ENCODE results near the gene AHNAK2.

Gene AHNAK2

DNA sequence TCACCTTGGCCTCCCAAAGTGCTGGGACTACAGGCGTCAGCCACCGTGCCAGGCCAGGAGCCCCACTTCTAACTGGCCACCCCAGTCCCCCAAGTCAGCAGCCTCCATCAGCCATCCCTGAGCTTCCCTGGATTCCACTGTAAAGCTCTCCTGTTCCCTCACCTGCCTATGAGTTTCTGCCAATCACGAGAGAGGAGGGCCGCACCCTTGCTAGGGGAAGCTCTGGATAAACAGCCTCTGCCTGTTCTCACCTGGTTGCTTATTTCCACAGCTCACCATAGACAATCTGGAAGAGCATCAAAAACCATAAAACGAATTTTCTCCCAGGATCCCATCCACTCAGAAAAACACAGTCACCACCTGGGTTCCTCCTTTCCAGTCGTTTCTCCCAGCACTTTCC lies 37.7 kb upstream of the AHNAK2 start:
- TF ChIP-seq, protein P1, sequence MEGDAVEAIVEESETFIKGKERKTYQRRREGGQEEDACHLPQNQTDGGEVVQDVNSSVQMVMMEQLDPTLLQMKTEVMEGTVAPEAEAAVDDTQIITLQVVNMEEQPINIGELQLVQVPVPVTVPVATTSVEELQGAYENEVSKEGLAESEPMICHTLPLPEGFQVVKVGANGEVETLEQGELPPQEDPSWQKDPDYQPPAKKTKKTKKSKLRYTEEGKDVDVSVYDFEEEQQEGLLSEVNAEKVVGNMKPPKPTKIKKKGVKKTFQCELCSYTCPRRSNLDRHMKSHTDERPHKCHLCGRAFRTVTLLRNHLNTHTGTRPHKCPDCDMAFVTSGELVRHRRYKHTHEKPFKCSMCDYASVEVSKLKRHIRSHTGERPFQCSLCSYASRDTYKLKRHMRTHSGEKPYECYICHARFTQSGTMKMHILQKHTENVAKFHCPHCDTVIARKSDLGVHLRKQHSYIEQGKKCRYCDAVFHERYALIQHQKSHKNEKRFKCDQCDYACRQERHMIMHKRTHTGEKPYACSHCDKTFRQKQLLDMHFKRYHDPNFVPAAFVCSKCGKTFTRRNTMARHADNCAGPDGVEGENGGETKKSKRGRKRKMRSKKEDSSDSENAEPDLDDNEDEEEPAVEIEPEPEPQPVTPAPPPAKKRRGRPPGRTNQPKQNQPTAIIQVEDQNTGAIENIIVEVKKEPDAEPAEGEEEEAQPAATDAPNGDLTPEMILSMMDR (conservative IDR thresholded peaks at IDR 0.05; ENCODE audit: low read depth, low read length): no peak
- no peak overlapping the region for H3K4me3 ChIP-seq (ENCODE audit: low read depth, low read length)
- no peak for DNase-seq (ENCODE audit: low read depth)

- no peak overlapping the region for H3K4me3 ChIP-seq (ENCODE audit: low read depth, low read length)
- TF ChIP-seq, protein P1 (conservative IDR thresholded peaks at IDR 0.05; ENCODE audit: low read depth, low read length): no peak
- no peak for DNase-seq (ENCODE audit: low read depth)
Observed at GRCh38 chr14:105015242-105015641, 37.1 kb upstream of the AHNAK2 start.

- TF ChIP-seq, protein P1 (conservative IDR thresholded peaks at IDR 0.05; ENCODE audit: low read depth, low read length): no peak
- no peak for DNase-seq (ENCODE audit: low read depth)
- no peak overlapping the region for H3K4me3 ChIP-seq (ENCODE audit: low read depth, low read length)
Observed at GRCh38 chr14:105014631-105015030, 36.5 kb upstream of the AHNAK2 start.

DNA sequence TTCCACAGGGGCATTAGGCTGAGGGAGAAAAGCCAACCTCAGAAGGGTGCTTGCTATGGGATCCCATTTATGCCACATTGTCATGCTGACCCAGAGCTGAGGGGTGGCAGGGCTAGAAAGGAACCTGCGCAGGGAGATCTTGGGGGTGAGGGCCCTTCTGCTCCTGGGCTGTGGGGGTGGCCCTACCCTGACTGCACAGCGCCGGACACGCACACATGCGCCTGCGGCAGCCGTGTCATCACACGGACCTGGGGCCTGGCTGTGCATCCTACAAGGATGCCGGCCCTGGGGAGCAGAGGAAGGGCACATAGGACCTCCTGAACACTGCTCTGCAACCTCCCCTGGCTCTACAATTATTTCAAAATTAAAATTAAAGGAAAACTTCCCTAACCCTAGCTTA lies 35.9 kb upstream of the AHNAK2 start:
- no peak for DNase-seq (ENCODE audit: low read depth)
- H3K4me3 ChIP-seq (ENCODE audit: low read depth, low read length): no peak overlapping the region
- TF ChIP-seq, protein P1 (conservative IDR thresholded peaks at IDR 0.05; ENCODE audit: low read depth, low read length): no peak

GRCh38 chr14:105013150-105013785 lies 35.1 kb upstream of the AHNAK2 start:
- TF ChIP-seq, protein P1 (conservative IDR thresholded peaks at IDR 0.05; ENCODE audit: low read depth, low read length): no peak
- DNase-seq (ENCODE audit: low read depth): no peak
- H3K4me3 ChIP-seq (ENCODE audit: low read depth, low read length): no peak overlapping the region

- TF ChIP-seq, protein P1 (conservative IDR thresholded peaks at IDR 0.05; ENCODE audit: low read depth, low read length): no peak
- H3K4me3 ChIP-seq (ENCODE audit: low read depth, low read length): no peak overlapping the region
- DNase-seq (ENCODE audit: low read depth): no peak
Observed at GRCh38 chr14:105012171-105012985, 34.2 kb upstream of the AHNAK2 start.
